Upper lobe of left lung (tissue), 6 donors: ENCODE measurements around the gene PLCB4. TPM values are rescaled to one million over a fixed set of nuclear protein-coding genes. Genes with fewer than 3 reads are reported as not detected.

Experiments used
- ATAC-seq, 2 donors: fragments of 200-7000 bp; cut with Tn5 transposase; one replicate each; pipeline ENCODE4 v1.9.1; 2022; ENCODE audit warnings: mild to moderate bottlenecking in 2 of 2, moderate library complexity in 2 of 2; ENCODE audit not compliant: low FRiP score in 2 of 2
- DNase-seq, 2 donors: peaks; one replicate each; pipeline ENCODE4 v3.0.0-alpha.2; 2019 to 2020
- H3K27ac ChIP-seq, 4 donors: fragments of 200-600 bp; sonication (generic); one replicate each; pipeline ENCODE4 v1.5.1; 2016 to 2019
- H3K27me3 ChIP-seq, 4 donors: fragments of 200-600 bp; sonication (generic); one replicate each; pipeline ENCODE4 v1.5.1; 2017 to 2019
- H3K36me3 ChIP-seq, 4 donors: fragments of 200-600 bp; sonication (generic); one replicate each; pipeline ENCODE4 v1.5.1; 2016 to 2019
- H3K4me1 ChIP-seq, 4 donors: fragments of 200-600 bp; sonication (generic); one replicate each; pipeline ENCODE4 v1.5.1; 2018 to 2019
- H3K4me3 ChIP-seq, 4 donors: fragments of 200-600 bp; sonication (generic); one replicate each; pipeline ENCODE4 v1.5.1; 2017 to 2019; ENCODE audit warnings: mild to moderate bottlenecking in 2 of 4, moderate library complexity in 1 of 4
- H3K9me3 ChIP-seq, 4 donors: fragments of 200-600 bp; sonication (generic); one replicate each; pipeline ENCODE4 v1.5.1; 2018 to 2019
- EP300 ChIP-seq, 4 donors: sonication (generic); formaldehyde crosslinking; IDR thresholded peaks; one replicate each; pipeline ENCODE4 v1.5.1; 2017; ENCODE audit warnings: antibody characterized with exemption in 4 of 4, control low read depth in 2 of 4
- POLR2A ChIP-seq, 4 donors: fragments of 450-650 bp; IDR thresholded peaks; one replicate each; pipeline ENCODE4 v1.5.1; 2016 to 2017; ENCODE audit warnings: antibody characterized with exemption in 4 of 4, mild to moderate bottlenecking in 2 of 4
- POLR2AphosphoS5 ChIP-seq, 2 donors: sonication (generic); formaldehyde crosslinking; IDR thresholded peaks; one replicate each; pipeline ENCODE4 v1.5.1; 2017; ENCODE audit warnings: antibody characterized with exemption in 2 of 2
- WGBS, 2 donors: methylation state at CpG; one replicate each; pipeline ENCODE4 v1.1.5; 2017 to 2018; 5-methylcytosine and 5-hydroxymethylcytosine counted together
- total RNA-seq, 6 donors: library from RNA; depleted of rRNA in 4 of 6; stranded (reverse); fragments of >200 nt in 4 of 6; gene quantifications; one replicate each; pipeline versions ENCODE4 v1.1.0 to v1.2.1, GENCODE V29; 2016 to 2021
- TF ChIP-seq, protein P1 (sequence below), 6 experiments: fragments of 450-650 bp in 4 of 6; fragments of 200-600 bp in 2 of 6; sonication (generic) in 2 of 6; IDR thresholded peaks; one replicate each; pipeline ENCODE4 v1.5.1; 2016 to 2019; ENCODE audit warnings: antibody characterized with exemption in 6 of 6
- donor health status: DM: no; HTN: no; CAD: no; lungs with moderate emphysema.
- donor health status: DM: no; HTN: yes; CAD: no; lungs with severe emphysema.

PLCB4 gene
- total RNA-seq, 6 donors from 2014 or later: 5.7 to 15.2 (median 8.2) TPM

DNA sequence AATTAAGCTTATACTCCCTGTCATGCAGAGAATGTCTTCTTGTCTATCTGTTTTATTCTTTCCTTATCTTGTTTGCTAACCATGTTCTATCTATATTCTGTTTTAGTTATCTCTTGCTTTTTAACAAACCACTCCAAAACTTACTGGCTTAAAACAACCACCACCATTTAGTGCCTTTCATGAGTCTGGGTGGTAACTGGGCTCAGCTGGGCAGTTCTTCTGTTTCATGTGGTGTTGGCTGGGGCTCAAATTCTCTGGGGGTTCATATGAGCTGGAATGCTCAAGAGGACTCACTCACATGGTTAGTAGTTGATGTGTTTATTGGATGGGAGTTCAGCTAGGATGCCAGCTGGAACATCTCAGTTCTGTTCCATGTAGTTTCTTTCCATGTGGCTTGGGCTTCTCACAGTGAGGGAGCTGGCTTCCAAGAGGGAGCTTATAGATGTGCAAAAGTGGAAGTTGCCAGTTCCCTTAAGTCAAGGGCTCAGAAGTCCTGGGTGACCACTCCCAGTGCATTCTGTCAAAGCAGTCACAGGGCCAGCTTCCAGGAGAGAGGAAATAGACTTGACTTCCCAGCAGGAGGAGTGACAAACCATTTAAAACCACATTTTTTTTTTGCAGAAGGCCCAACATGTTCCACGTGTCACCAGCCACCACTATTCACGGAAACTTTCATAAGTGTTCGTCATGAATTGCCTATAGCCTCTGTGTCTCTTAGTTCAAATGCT is 70.4 kb downstream of the PLCB4 start:
- 72 to 75% methylated on average over 3 of the region's 3 CpGs for WGBS, 2 donors
- Histone ChIP-seq H3K4me1 (peaks cover 0 to 7% (median 2%) of the 10 kb centered on the region in 4 donors), H3K27ac (no peak overlapping the region), H3K4me3 (no peak overlapping the region), H3K36me3 (no peaks in the 10 kb centered on the region), H3K27me3 (no peaks in the 10 kb centered on the region), H3K9me3 (peaks cover 0 to 6% (median 1%) of the 10 kb centered on the region in 4 donors)
- DNase-seq (no peak), ATAC-seq (peak in 1 of 2 donors; percentile 67)
- no peak for TF ChIP-seq POLR2AphosphoS5 (IDR thresholded peaks at IDR 0.05)
- TF ChIP-seq, protein P1, sequence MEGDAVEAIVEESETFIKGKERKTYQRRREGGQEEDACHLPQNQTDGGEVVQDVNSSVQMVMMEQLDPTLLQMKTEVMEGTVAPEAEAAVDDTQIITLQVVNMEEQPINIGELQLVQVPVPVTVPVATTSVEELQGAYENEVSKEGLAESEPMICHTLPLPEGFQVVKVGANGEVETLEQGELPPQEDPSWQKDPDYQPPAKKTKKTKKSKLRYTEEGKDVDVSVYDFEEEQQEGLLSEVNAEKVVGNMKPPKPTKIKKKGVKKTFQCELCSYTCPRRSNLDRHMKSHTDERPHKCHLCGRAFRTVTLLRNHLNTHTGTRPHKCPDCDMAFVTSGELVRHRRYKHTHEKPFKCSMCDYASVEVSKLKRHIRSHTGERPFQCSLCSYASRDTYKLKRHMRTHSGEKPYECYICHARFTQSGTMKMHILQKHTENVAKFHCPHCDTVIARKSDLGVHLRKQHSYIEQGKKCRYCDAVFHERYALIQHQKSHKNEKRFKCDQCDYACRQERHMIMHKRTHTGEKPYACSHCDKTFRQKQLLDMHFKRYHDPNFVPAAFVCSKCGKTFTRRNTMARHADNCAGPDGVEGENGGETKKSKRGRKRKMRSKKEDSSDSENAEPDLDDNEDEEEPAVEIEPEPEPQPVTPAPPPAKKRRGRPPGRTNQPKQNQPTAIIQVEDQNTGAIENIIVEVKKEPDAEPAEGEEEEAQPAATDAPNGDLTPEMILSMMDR (IDR thresholded peaks at IDR 0.05): no peak

DNA sequence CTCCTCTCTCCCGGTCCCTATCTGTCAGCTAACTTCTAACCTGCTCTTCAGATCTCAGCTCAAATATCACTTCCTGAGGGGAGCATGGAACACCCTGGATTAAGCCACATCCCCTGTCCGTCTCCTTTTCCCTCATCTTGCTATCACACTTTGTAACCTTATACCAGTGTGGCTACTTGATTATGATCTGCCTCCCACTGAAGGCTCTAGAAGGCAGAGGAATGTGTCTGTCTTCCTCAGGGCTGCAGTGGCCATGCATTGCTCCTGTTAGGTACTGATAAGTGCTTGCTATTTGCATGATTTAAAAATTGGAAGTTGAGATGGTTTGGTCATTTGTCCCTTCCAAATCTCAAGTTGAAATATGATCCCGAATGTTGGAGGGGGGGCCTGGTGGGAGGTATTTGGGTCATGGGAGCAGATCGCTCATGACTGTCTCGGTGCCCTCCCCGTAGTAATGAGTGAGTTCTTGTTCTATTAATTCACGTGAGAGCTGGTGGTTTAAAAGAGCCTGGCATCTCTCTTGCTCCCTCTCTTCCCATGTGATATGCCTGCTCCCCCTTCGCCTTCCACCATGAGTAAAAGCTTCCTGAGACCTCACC is 71.4 kb downstream of the PLCB4 start:
- Histone ChIP-seq H3K27me3 (no peaks in the 10 kb centered on the region), H3K9me3 (peaks cover 0 to 6% (median 1%) of the 10 kb centered on the region in 4 donors), H3K27ac (no peak overlapping the region), H3K4me3 (no peak overlapping the region), H3K36me3 (no peaks in the 10 kb centered on the region), H3K4me1 (peaks cover 0 to 12% (median 5%) of the 10 kb centered on the region in 4 donors)
- 86 to 88% methylated on average over 8 of the region's 8 CpGs for WGBS, 2 donors
- no peak for DNase-seq
- no peak for TF ChIP-seq POLR2A (IDR thresholded peaks at IDR 0.05)
- no peak for ATAC-seq

DNA sequence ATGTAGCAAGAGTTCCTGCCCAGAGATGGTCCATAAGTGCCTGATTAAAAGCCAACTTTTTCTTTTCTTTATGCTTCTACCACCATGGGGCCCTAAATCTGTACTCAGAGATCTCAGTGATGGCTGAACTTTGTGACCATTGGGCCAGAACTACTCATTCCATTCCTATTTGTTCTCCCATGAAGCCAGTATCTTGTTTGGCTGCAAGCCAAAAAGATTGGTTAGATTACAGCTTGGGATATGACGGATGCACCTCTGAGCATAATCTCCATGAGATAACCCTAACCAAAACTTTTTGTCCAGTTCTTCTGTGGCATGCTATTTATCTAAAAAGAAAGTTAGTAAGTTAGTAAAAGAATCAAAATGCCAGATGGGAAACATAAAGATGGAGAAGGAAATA is 72.2 kb downstream of the PLCB4 start:
- no peak for TF ChIP-seq POLR2A (IDR thresholded peaks at IDR 0.05)
- no peak for TF ChIP-seq EP300 (IDR thresholded peaks at IDR 0.05)
- TF ChIP-seq, protein P1 (IDR thresholded peaks at IDR 0.05): no peak
- TF ChIP-seq POLR2AphosphoS5 (IDR thresholded peaks at IDR 0.05): no peak
- Histone ChIP-seq H3K4me1 (peaks cover 0 to 12% (median 4%) of the 10 kb centered on the region in 4 donors), H3K27me3 (no peaks in the 10 kb centered on the region), H3K4me3 (no peak overlapping the region), H3K36me3 (no peaks in the 10 kb centered on the region), H3K9me3 (peaks cover 0 to 6% (median 1%) of the 10 kb centered on the region in 4 donors), H3K27ac (no peak overlapping the region)
- no peak for DNase-seq
- WGBS, 2 donors: 81 to 88% methylated on average over 1 of the region's 1 CpG
- no peak for ATAC-seq

DNA sequence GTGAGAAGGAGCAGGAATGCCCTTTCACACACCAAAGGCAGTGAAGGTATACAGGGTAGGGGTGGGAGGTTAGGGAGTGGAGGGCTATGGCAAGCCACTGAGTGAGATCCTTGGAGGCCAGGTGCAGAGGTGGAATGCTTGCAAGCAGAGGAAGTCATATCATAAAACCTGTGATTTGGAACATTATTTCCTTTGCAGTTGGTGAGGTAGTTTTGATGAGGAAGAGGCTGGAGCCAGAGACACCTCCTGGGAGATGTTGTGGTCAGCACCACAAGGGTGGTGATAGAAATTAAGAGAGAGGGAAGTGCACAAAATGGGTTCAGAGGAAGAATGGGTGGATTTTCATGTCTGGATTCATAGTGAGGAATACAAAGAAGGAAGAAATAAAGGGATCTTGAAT is 73.0 kb downstream of the PLCB4 start:
- no peak for DNase-seq
- no peaks in the 10 kb centered on the region for H3K36me3 ChIP-seq
- no peaks in the 10 kb centered on the region for H3K27me3 ChIP-seq
- H3K9me3 ChIP-seq: peaks cover 0 to 6% (median 1%) of the 10 kb centered on the region in 4 donors
- no peak overlapping the region for H3K27ac ChIP-seq
- H3K4me1 ChIP-seq: peaks cover 0 to 9% (median 2%) of the 10 kb centered on the region in 4 donors
- H3K4me3 ChIP-seq: no peak overlapping the region
- TF ChIP-seq POLR2A (IDR thresholded peaks at IDR 0.05) (no peak), EP300 (IDR thresholded peaks at IDR 0.05) (no peak), POLR2AphosphoS5 (IDR thresholded peaks at IDR 0.05) (no peak)
- TF ChIP-seq, protein P1 (IDR thresholded peaks at IDR 0.05): no peak
- no peak for ATAC-seq

GRCh38 chr20:9142809-9143208 is 73.9 kb downstream of the PLCB4 start:
- WGBS, 2 donors: 90 to 91% methylated on average over 3 of the region's 3 CpGs

More at GRCh38 chr20:9142809-9143208, 73.9 kb downstream of the PLCB4 start:
- DNase-seq (no peak), ATAC-seq (no peak)
- Histone ChIP-seq H3K36me3 (no peaks in the 10 kb centered on the region), H3K4me3 (no peak overlapping the region), H3K4me1 (peaks cover 0 to 9% (median 2%) of the 10 kb centered on the region in 4 donors), H3K27ac (no peak overlapping the region), H3K9me3 (peaks cover 0 to 6% (median 1%) of the 10 kb centered on the region in 4 donors), H3K27me3 (no peaks in the 10 kb centered on the region)
- TF ChIP-seq, protein P1 (IDR thresholded peaks at IDR 0.05): no peak
- TF ChIP-seq POLR2AphosphoS5 (IDR thresholded peaks at IDR 0.05) (no peak), POLR2A (IDR thresholded peaks at IDR 0.05) (no peak), EP300 (IDR thresholded peaks at IDR 0.05) (no peak)
